Stimulated activated CD8-positive, alpha-beta memory T cell treated with anti-CD3 and anti-CD28 coated beads, Interleukin-15, amount 100 ng/mL, for 4 hours (primary cell): ENCODE data around the gene RASA2.
A peak's percentile ranks its signal among the peaks of the same experiment; 100 is the strongest.
"Not testable (repeated sequence)": the region's sequence is repeated elsewhere in the genome, so short reads cannot be mapped to it uniquely, and the experiment has no call there.

Experiments
- DNase-seq, 2 donors: peaks; one replicate each; pipeline ENCODE4 v3.0.0-alpha.2; 2020; ENCODE audit warnings: low read depth in 2 of 2

Gene RASA2

GRCh38 chr3:141456301-141456625, 30.6 kb upstream of the RASA2 start:
- DNase-seq, result no peak

- no peak for DNase-seq
Measured at GRCh38 chr3:141457624-141458236, 29.1 kb upstream of the RASA2 start.

DNA sequence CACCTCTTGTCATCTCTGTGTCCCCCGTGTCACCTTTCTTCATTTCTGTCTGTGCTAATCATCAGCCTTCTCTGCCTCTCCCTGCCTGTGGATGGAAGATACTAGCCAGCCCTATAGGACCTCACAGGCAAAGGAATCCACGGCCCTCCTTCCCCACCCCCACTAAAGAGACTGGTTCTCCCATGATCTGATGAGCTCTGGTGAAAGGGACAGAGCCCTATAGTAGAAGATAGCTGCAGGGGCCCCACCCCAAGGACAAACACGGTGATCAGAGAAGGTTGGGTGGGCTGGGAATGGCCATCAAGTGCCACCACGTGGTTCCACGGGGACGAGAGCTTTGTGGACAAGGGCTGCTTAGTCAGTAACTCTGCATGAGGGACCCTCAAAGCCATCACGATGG, 27.8 kb upstream of the RASA2 start:
- no peak for DNase-seq

DNA sequence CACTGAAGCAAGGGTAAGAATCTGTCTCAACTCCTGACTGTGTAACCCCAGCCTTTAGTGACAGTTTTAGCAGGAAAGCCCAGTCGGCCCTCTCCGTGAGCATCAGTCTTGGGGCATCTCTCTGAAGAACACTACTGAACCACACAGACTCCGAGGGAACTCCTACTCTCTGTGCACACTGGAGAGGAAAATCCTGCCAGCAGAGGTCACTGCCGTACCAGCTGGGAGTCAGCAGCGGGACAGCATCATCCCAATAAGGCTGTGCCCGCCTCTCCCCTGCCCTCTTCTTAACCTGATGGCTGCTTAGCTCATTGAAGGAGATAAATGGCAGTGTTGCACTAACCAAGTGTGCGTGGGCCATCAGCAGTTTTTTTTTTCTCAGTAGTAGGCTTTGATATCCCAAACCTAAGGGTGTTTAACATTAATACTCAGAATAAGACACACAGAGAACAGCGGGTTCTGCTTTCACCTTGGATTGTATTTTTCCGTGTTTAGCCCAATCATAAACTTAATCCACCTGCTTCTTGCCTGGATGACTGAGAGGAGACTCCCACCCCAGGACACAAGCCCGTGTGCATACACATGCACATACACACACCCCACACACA, 26.6 kb upstream of the RASA2 start:
- DNase-seq, result peak; percentile 57 to 77

- no peak for DNase-seq
Measured at GRCh38 chr3:141462176-141462859, 24.5 kb upstream of the RASA2 start.

DNA sequence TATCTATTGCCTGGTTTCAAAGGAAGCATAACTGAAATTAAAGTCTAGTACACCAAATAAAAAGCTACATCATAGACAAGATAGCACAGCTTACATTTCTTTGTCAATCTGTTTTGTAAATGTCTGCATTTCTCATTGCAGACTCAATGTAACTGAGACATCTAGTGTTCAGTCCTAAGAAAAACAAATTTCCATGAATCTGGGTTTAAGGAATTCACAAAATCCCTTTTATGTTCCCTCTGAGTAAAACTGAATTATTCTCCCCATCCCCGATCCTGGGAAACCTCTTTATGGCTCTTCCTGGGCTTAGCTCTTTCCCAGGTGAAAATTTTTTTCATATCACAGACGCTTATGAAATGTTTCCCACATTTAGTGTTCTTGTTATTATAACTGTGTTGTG, 21.6 kb upstream of the RASA2 start:
- no peak for DNase-seq

DNA sequence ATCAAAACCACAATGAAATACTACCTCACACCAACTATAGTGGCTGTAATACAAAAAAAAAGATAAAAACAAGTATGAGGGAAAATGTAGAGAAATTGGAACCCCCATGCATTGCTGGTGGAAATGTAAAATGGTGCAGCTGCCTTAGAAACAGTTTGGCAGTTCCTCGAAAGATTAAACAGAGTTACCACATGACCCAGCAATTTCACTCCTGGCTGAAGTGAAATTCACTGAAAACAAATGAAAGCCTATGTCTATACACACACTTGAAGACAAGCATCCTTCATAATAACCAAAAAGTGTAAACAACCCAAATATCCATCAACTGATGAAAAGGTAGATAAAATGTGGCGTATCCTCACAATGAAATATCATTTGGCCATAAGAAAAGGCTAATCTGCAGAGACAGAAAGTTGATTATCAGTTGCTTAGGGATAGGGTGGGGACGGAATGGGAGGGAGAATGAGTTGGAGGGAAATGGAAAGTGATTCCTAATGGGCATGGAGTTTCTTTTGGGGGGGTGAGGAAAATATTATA, 20.1 kb upstream of the RASA2 start:
- no peak for DNase-seq

DNA sequence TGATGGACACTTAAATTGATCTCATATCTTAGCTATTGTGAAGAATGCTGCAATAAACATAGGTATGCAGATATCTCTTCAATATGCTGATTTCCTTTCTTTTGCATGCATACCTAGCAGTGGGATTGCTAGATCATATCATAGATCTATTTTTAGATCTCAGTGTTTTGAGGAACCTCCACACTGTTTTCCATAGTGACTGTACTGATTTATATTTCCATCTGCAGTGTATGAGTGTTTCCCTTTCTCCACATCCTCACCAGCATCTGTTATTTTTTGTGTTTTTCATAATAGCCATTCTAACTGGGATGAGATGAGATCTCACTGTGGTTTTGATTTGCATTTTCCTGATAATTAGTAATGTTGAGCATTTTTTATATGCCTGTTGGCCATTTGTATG, 17.1 kb upstream of the RASA2 start:
- DNase-seq, result no peak

DNA sequence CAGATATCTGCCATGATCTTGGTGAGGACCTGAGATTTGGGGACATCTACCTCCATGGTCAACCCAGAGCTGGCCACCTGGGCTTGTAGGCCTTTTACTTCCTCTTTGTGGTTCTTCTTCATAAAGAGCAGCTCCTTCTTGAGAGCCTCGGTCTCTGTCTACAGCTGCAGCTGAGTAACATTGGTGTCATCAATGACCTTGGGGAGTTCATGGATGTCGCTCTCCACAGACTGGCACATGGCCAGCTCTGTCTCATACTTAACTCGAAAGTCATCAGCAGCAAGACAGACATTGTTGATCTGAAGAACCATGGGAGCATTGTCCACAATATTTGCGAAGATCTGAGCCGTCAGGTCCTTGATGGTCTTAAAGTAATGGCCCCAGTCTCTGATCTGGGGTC, 15.7 kb upstream of the RASA2 start:
- no peak for DNase-seq

GRCh38 chr3:141476033-141476432, 10.8 kb upstream of the RASA2 start:
- no peak for DNase-seq

DNA sequence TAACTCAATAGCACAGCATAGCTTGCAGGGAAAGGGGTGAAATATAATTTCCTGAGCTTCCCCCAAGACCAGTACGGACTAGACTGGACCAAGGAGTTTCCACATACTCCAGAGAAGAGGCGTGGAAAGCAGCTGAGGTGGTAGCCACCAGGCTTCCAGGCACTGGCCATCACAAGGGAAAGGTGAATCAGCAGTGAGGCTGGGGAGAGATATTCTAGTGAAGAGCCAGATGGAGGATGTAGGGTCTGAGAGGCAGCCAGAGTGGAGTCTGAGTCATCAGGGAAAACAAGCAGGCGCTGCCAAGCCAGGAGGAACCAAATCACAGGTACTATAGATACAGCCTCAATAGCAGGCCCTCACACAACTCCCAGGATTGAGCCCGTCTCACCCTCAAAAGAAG, 9.6 kb upstream of the RASA2 start:
- DNase-seq, result no peak

DNA sequence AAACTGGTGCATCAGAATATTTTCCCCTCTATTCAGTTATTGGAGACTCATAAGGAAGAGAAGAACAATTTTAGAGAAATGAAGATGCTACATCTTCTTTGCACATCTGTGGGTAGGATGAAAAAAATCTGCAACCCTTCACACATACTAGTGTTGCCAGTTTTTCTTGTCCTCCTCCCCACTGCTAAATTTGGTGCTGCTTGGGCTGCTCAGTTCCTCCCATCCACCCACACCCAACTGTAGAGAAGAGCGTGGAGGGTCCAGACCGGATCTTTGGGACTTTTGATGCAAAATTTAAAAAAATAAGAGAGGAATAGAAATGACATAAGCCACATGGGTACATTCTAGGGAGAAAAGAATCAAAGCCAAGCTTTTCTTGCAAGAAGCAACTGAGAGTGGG, 8.7 kb upstream of the RASA2 start:
- no peak for DNase-seq

GRCh38 chr3:141478840-141479239, 8.0 kb upstream of the RASA2 start:
- not testable (repeated sequence) for DNase-seq

GRCh38 chr3:141482245-141482922, 4.4 kb upstream of the RASA2 start:
- DNase-seq, result no peak

DNA sequence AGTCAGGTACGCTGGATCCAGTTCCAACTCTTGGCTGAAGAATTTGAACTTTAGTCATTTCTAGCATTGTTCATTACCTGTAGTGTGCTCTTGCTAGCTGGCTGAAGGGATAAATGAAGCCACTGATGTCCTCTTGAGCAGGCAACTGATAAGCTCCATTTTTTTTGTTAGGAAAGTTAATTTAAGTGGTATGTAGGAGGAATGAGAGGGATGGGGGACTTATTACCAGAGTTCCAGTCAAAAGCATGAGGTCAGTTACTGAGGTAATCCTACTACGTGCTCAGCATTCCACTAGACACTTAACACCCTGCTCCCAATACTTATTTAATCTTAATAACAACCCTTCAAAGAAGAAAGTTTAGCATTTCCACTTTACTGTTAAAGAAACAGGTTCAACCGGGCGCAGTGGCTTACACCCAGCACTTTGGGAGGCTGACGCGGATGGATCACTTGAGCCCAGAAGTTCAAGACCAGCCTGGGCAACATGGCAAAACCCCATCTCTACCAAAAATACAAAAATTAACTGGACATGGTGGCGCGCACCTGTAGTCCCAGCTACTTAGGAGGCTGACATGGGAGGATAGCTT, 2.0 kb upstream of the RASA2 start:
- no peak for DNase-seq

DNA sequence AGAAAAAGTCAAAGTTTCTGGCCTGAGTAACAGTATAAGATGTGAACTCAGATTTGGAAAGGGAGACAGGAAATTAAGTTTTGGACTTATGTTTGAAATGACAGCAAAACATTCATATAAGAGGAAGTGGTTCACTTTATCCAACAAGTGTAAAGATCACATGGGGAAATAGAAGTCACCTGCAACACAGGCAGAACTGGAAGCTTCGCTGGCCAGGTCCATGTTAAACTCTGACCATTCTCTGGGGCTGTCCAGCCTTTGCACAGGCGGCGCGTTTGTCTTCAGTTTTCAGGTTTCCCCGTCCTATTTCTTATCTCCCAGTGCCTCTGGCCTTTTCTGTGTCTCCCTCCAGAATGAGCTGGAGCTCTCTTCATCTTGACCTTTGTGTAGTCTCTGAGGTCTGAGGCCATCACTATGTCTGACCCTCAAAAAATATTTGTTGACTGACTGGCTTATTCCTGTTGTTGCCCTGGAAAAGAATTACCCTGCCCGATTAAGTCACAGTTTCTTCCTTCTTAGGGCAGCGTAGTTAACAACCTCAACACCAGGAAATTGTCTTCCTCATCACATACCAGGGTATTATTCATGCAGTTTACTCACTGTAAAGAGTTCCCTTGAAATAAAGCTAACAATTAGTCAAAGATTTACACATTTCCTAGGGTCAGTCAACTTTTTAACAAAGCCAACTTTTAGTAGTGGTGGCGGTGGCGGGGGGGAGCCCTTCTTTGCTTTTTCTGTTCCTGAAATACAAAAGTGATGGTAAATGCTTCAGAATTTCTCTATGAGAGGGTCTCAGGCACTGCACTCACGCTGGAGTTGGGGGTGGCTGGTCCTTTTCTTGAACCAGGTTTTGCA, 959 bp upstream of the RASA2 start:
- DNase-seq, result no peak

GRCh38 chr3:141486496-141486745, 406 bp upstream of the RASA2 start:
- no peak for DNase-seq

DNA sequence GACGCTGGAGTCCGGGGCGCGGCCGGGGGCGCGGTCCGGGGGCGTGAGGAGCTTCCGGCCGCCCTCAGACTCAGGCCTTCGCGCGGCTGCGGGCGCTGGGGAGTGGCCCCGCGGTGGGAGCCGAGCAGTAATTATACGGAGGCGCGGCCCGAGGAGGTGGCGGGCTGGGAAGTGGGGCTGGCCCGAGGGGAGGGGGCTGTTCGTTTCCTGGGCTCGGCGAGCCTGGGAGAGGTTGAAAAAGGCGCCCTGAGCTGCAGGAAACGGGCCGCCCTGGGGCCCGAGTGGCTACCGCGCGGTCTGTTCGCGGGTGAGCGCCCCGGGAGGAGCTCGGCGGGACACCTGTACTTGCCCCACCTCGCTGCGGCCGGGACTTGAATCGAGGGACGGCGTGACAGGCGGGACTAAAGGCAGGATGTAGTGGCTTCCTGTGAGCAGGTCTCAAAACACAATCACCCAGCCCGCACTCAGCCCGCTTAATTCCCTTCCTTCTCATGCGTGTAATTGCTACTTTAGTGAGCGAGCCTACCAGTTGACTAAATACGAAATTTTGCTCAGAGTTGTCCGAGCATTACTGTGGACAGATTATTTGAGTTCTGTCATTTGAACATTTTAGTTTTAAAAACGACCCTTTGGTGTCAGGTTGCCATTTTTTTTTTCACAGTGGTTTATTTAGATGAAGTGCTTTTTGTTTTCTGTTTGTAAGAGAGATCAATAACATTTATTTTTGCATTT, 860 bp downstream of the RASA2 start:
- DNase-seq, result peak; percentile 59 to 62

DNA sequence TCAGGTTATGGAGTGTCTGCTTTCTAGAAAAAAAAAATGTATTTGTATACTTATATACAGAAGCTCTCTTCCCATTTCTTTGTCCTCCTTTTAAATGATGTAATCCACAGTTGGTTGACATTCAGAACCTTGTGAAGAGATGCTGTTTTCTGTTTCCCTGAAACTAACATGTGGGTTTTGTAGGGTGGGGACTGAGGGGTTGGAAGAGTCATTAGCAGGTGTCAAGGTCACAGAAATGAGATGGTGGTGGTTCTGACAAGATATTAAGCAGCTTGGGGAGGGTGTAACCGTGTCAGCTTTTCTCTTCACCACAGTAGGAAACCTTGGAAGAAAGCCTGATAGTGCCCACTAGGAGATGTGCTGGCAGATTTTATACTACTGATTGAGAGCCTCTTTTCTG, 2.4 kb downstream of the RASA2 start:
- no peak for DNase-seq

DNA sequence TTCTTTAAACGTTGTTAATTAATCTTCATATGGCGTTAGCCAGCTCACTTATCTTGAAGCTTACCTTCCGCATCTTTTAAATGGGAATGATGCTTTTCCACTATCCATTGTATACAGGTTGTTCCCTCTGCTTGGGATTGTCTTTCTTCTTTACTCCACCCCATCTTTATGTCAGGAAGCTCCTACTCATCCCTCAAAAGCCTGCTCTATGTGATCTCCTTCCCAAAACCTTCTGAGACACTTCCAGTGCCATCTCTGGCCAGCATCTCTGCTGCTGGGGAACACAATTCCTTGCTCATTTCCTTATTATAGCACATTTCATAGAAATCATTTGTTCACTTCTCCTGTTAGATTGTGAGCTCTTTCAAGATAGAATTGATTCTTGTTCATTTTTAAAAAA, 4.3 kb downstream of the RASA2 start:
- DNase-seq, result no peak

DNA sequence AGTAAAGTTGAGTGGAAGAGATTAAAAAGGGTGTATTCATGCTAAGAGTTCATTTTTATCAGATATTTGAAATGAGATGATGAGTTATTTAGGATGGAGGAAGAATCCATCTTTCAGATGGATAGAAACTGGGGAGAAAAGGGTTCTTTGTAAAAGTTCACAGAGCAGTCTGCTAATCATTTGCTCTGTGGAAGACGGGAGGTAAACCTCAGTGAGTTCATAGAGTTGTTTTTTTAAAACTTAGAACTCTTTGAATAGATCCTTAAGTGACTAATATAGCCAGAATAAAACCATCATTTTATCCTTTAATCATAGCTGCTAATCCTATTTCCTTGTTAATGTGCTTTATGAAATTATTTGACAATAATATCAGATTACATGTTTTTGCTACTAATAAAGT, 5.1 kb downstream of the RASA2 start:
- DNase-seq, result no peak
